ENCODE data around the gene OGDHL. TPM values are rescaled to one million over a fixed set of nuclear protein-coding genes. Genes with fewer than 3 reads are reported as not detected.

The OGDHL gene
- total and polyA plus RNA-seq, 9 of the 15 experiments (the other 6 are each of a cell fraction or from before 2014, with no cell fraction given), result 0.01 to 1.8 (median 0.91) TPM

GRCh38 chr10:49735848-49736563, 26.1 kb downstream of the OGDHL start:
- ChIA-PET POLR2A (interaction anchor here (0.6 kb wide), 1 partner anchor 12 kb away, joined by 3 read pairs; no protein-coding TSS in a partner anchor), CTCF (ENCODE audit: low intra/inter-chr PET ratio) (no interaction called here)
- TF ChIP-seq NR1H2 (CRISPR knock-in tag; IDR thresholded peaks at IDR 0.05), result no peak
- TF ChIP-seq HDAC6 (IDR thresholded peaks at IDR 0.05; ENCODE audit: low read depth, low read length), result no peak
- TF ChIP-seq POLR3A (IDR thresholded peaks at IDR 0.05; ENCODE audit: borderline replicate concordance, extremely low read depth, insufficient read depth, insufficient read length), result no peak
- TF ChIP-seq CBFB (CRISPR knock-in tag; IDR thresholded peaks at IDR 0.05), result no peak

DNA sequence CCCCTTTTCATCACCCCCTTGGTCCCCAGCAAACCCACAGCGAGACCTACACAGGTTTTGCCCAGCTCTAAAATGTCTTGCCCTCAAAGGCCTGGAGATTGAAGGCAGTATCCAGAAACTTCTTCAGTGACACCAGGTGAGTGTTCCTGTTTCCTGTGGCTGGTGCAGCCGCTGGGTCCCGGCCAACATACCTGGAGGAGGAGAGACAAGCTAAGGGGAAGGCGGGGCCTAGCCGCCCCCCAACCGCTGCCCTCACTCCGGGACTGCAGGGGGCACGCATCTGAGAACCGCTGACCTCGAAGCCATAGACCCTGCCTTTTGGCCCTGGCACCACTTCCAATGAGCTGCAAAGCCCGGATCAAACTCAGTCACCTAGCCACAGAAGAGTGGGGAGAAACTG, 27.0 kb downstream of the OGDHL start:
- POLR2A ChIA-PET, result interaction anchor here (0.6 kb wide), 1 partner anchor 11 kb away, joined by 3 read pairs; no protein-coding TSS in a partner anchor
- Histone ChIP-seq H3K36me3 (ENCODE audit: control insufficient read depth, insufficient read depth, low read length) (no peaks in the 10 kb centered on the region), H2AFZ (ENCODE audit: low read depth, low read length) (no peak overlapping the region), H4K20me1 (replicated peaks; ENCODE audit: control insufficient read depth, insufficient read depth, low read length) (peaks cover 29% of the 10 kb centered on the region), H3K4me1 (replicated peaks in 1 of 2; ENCODE audit: control insufficient read depth in 2 of 2, insufficient read depth in 2 of 2, low read length in 2 of 2) (peaks cover 0 to 7% of the 10 kb centered on the region in 2 experiments; a peak in 2 of 5 replicates), H3K9me1 (ENCODE audit: control insufficient read depth, insufficient read depth, low read length) (no peaks in the 10 kb centered on the region), H3K4me2 (ENCODE audit: insufficient read depth, low read length) (no peak overlapping the region), H3K27me3 (ENCODE audit: control insufficient read depth in 2 of 2, insufficient read depth in 2 of 2, low read length in 2 of 2) (peaks cover 0 to 55% of the 10 kb centered on the region in 2 experiments; a peak in 3 of 5 replicates), H3K9me3 (replicated peaks; ENCODE audit: control insufficient read depth, insufficient read depth, low read depth, low read length) (no peaks in the 10 kb centered on the region), H3K79me2 (ENCODE audit: control insufficient read depth, insufficient read depth, low read length) (no peaks in the 10 kb centered on the region), H3K9ac (ENCODE audit: insufficient read depth in 1 of 2, low read depth in 2 of 2, low read length in 2 of 2) (no peak overlapping the region), H3K27ac (ENCODE audit: extremely low read depth, low read depth, low read length) (no peak overlapping the region), H3K4me3 (no peak overlapping the region)
- intact Hi-C loops (cut with micrococcal nuclease) (no loop called here), in situ Hi-C loops (cut with MboI) (no loop called here)
- under 1% methylated on average over 11 of the region's 11 CpGs for WGBS (ENCODE audit: insufficient coverage, low coverage, missing lambda C conversion rate)
- no peak for ATAC-seq
- DNase-seq (ENCODE audit: extremely low read depth in 1 of 4, low spot score in 3 of 4), result no peak
- FAIRE-seq, result no peak
- BruUV-seq (replicated peaks), result no TSS peak
- no peak for TF ChIP-seq NFATC3 (IDR thresholded peaks at IDR 0.05)
- no peak for TF ChIP-seq HOXB6 (CRISPR knock-in tag; IDR thresholded peaks at IDR 0.05; ENCODE audit: borderline replicate concordance)
- no peak for TF ChIP-seq TBP (optimal IDR thresholded peaks at IDR 0.05; ENCODE audit: low read depth, low read length)
- TF ChIP-seq RHOXF2B (CRISPR knock-in tag; conservative IDR thresholded peaks at IDR 0.05), result no peak
- TF ChIP-seq MEF2A (IDR thresholded peaks at IDR 0.05; ENCODE audit: control insufficient read depth, low read depth, low read length), result no peak
- TF ChIP-seq, protein P1, sequence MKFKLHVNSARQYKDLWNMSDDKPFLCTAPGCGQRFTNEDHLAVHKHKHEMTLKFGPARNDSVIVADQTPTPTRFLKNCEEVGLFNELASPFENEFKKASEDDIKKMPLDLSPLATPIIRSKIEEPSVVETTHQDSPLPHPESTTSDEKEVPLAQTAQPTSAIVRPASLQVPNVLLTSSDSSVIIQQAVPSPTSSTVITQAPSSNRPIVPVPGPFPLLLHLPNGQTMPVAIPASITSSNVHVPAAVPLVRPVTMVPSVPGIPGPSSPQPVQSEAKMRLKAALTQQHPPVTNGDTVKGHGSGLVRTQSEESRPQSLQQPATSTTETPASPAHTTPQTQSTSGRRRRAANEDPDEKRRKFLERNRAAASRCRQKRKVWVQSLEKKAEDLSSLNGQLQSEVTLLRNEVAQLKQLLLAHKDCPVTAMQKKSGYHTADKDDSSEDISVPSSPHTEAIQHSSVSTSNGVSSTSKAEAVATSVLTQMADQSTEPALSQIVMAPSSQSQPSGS (CRISPR knock-in tag; IDR thresholded peaks at IDR 0.05), result no peak
- TF ChIP-seq MTA1 (IDR thresholded peaks at IDR 0.05; ENCODE audit: borderline replicate concordance), result no peak
- TF ChIP-seq, protein P2, sequence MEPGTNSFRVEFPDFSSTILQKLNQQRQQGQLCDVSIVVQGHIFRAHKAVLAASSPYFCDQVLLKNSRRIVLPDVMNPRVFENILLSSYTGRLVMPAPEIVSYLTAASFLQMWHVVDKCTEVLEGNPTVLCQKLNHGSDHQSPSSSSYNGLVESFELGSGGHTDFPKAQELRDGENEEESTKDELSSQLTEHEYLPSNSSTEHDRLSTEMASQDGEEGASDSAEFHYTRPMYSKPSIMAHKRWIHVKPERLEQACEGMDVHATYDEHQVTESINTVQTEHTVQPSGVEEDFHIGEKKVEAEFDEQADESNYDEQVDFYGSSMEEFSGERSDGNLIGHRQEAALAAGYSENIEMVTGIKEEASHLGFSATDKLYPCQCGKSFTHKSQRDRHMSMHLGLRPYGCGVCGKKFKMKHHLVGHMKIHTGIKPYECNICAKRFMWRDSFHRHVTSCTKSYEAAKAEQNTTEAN (CRISPR knock-in tag; IDR thresholded peaks at IDR 0.05), result no peak
- no peak for TF ChIP-seq HMG20A (CRISPR knock-in tag; conservative IDR thresholded peaks at IDR 0.05)
- CTCF ChIA-PET (ENCODE audit: low intra/inter-chr PET ratio), result no interaction called here

More at GRCh38 chr10:49735848-49736563, 26.1 kb downstream of the OGDHL start:
- Histone ChIP-seq H3K9me1 (ENCODE audit: control insufficient read depth, insufficient read depth, low read length) (no peaks in the 10 kb centered on the region), H3K9me3 (replicated peaks; ENCODE audit: control insufficient read depth, insufficient read depth, low read depth, low read length) (no peaks in the 10 kb centered on the region), H3K27me3 (ENCODE audit: control insufficient read depth in 2 of 2, insufficient read depth in 2 of 2, low read length in 2 of 2) (peaks cover 0 to 55% of the 10 kb centered on the region in 2 experiments; a peak in 3 of 5 replicates), H3K27ac (ENCODE audit: extremely low read depth, low read depth, low read length) (no peak overlapping the region), H3K36me3 (ENCODE audit: control insufficient read depth, insufficient read depth, low read length) (no peaks in the 10 kb centered on the region), H2AFZ (ENCODE audit: low read depth, low read length) (no peak overlapping the region), H3K4me2 (ENCODE audit: insufficient read depth, low read length) (no peak overlapping the region), H3K79me2 (ENCODE audit: control insufficient read depth, insufficient read depth, low read length) (no peaks in the 10 kb centered on the region), H3K4me1 (replicated peaks in 1 of 2; ENCODE audit: control insufficient read depth in 2 of 2, insufficient read depth in 2 of 2, low read length in 2 of 2) (peaks cover 0 to 12% of the 10 kb centered on the region in 2 experiments; a peak in 2 of 5 replicates), H3K9ac (ENCODE audit: insufficient read depth in 1 of 2, low read depth in 2 of 2, low read length in 2 of 2) (no peak overlapping the region), H3K4me3 (no peak overlapping the region), H4K20me1 (replicated peaks; ENCODE audit: control insufficient read depth, insufficient read depth, low read length) (peaks cover 29% of the 10 kb centered on the region)
- intact Hi-C loops (cut with micrococcal nuclease), result no loop called here
- WGBS (ENCODE audit: insufficient coverage, low coverage, missing lambda C conversion rate), result 2% methylated on average over 22 of the region's 23 CpGs
- in situ Hi-C loops (cut with MboI), result no loop called here
- BruUV-seq (replicated peaks), result no TSS peak
- DNase-seq (ENCODE audit: extremely low read depth in 1 of 4, low spot score in 3 of 4) (no peak), ATAC-seq (no peak), FAIRE-seq (no peak)

Data from K562 (cell line).